ENCODE data around the gene C16orf89. TPM values are rescaled to one million over a fixed set of nuclear protein-coding genes. Genes with fewer than 3 reads are reported as not detected.
"Not testable (repeated sequence)": the region's sequence is repeated elsewhere in the genome, so short reads cannot be mapped to it uniquely, and the experiment has no call there.

The C16orf89 gene
- total RNA-seq, 1 experiment from 2014 or later = not detected

GRCh38 chr16:5095145-5095830 lies 29.5 kb upstream of the C16orf89 start:
- H3K4me1 ChIP-seq (ENCODE audit: insufficient read depth, low read length); H3K36me3 ChIP-seq (ENCODE audit: low read depth, low read length); H3F3A ChIP-seq (ENCODE audit: low read length, unreplicated experiment); H3K9me2 ChIP-seq (replicated peaks; ENCODE audit: low read length); H2AFZ ChIP-seq (ENCODE audit: low read length); POLR2A ChIA-PET (ENCODE audit: unreplicated experiment); H3K79me2 ChIP-seq (ENCODE audit: low read length); H4K20me1 ChIP-seq (ENCODE audit: low read length); H3K27me3 ChIP-seq (ENCODE audit: low read length); H3K9me3 ChIP-seq (ENCODE audit: low read length); CTCF ChIA-PET; intact Hi-C loops (cut with micrococcal nuclease); H3K4me2 ChIP-seq (ENCODE audit: low read length); H3K27ac ChIP-seq (ENCODE audit: low read length); H3K4me3 ChIP-seq (ENCODE audit: low read length); H3K9ac ChIP-seq (ENCODE audit: low read length); ATAC-seq; BruUV-seq (replicated peaks); DNase-seq: not testable (repeated sequence)

DNA sequence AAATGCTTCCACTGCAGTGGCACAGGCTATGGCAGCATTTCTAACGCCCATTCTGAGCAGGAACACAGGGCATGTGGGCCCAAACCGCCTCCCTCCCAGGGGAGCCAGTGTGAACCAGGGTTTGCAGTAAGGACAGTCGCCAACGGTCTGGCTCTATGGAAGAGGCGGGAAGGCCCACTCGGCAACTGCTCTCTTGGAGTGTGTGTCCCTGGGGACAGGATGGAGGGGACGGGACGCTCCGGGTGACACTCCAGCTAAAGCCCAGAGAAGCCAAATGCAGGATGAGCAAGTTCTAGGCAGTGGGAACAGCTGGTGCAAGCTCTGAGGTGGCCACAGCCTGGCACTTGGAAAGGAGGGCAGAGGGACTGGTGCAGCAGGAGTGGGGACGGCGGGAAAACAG lies 28.0 kb upstream of the C16orf89 start:
- H3K4me3 ChIP-seq (ENCODE audit: low read length); H3K79me2 ChIP-seq (ENCODE audit: low read length); H3K4me1 ChIP-seq (ENCODE audit: insufficient read depth, low read length); H2AFZ ChIP-seq (ENCODE audit: low read length); H3K27ac ChIP-seq (ENCODE audit: low read length); H4K20me1 ChIP-seq (ENCODE audit: low read length); ATAC-seq; H3F3A ChIP-seq (ENCODE audit: low read length, unreplicated experiment); H3K9me3 ChIP-seq (ENCODE audit: low read length); H3K27me3 ChIP-seq (ENCODE audit: low read length); CTCF ChIA-PET; POLR2A ChIA-PET (ENCODE audit: unreplicated experiment); DNase-seq; H3K36me3 ChIP-seq (ENCODE audit: low read depth, low read length); BruUV-seq (replicated peaks); H3K9me2 ChIP-seq (replicated peaks; ENCODE audit: low read length); H3K4me2 ChIP-seq (ENCODE audit: low read length); H3K9ac ChIP-seq (ENCODE audit: low read length): not testable (repeated sequence)
- intact Hi-C loops (cut with micrococcal nuclease) = loop anchor here (2.0 kb wide), 1 partner anchor 135 kb away; the partner anchor contains the start of gene SEC14L5

DNA sequence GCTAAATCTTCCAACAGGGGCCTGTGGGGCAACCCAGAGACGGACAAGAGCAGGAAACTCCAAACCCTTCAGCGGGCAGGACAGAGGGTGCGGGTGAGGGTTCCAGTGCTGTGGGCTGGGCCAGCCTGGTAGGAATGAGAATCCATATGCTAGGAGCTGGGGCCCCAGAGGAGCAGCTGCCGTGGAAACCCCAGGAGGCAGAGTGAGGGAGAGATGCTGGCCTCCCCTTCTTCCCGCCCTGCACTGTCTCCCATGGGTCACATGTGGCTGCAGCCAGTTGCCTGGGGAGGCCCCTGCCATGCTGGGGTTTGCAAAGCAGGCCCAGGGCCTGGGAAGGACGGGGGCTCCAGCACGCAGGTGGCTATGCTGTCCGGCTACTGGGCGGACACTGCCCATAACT lies 27.3 kb upstream of the C16orf89 start:
- H2AFZ ChIP-seq (ENCODE audit: low read length); CTCF ChIA-PET: not testable (repeated sequence)

GRCh38 chr16:5090592-5090991 lies 24.8 kb upstream of the C16orf89 start:
- H3K9me2 ChIP-seq (replicated peaks; ENCODE audit: low read length); ATAC-seq; H3K27ac ChIP-seq (ENCODE audit: low read length); H3K4me3 ChIP-seq (ENCODE audit: low read length); H3K36me3 ChIP-seq (ENCODE audit: low read depth, low read length); H3K79me2 ChIP-seq (ENCODE audit: low read length); BruUV-seq (replicated peaks); H3F3A ChIP-seq (ENCODE audit: low read length, unreplicated experiment); intact Hi-C loops (cut with micrococcal nuclease); H3K4me2 ChIP-seq (ENCODE audit: low read length); CTCF ChIA-PET; H4K20me1 ChIP-seq (ENCODE audit: low read length); H3K9ac ChIP-seq (ENCODE audit: low read length); H3K27me3 ChIP-seq (ENCODE audit: low read length); H3K4me1 ChIP-seq (ENCODE audit: insufficient read depth, low read length); H2AFZ ChIP-seq (ENCODE audit: low read length); H3K9me3 ChIP-seq (ENCODE audit: low read length); DNase-seq: not testable (repeated sequence)
- POLR2A ChIA-PET (ENCODE audit: unreplicated experiment) = interaction anchor here (0.7 kb wide), 1 partner anchor 231 kb away, joined by 4 read pairs; no protein-coding TSS in a partner anchor

More for the DNA sequence above, 27.3 kb upstream of the C16orf89 start:
- H3K4me1 ChIP-seq (ENCODE audit: insufficient read depth, low read length); DNase-seq; H3K27ac ChIP-seq (ENCODE audit: low read length); H3K79me2 ChIP-seq (ENCODE audit: low read length); H3K27me3 ChIP-seq (ENCODE audit: low read length); H3F3A ChIP-seq (ENCODE audit: low read length, unreplicated experiment); BruUV-seq (replicated peaks); H3K4me2 ChIP-seq (ENCODE audit: low read length); H3K9me3 ChIP-seq (ENCODE audit: low read length); H3K9me2 ChIP-seq (replicated peaks; ENCODE audit: low read length); ATAC-seq; POLR2A ChIA-PET (ENCODE audit: unreplicated experiment); H4K20me1 ChIP-seq (ENCODE audit: low read length); H3K36me3 ChIP-seq (ENCODE audit: low read depth, low read length); H3K9ac ChIP-seq (ENCODE audit: low read length); H3K4me3 ChIP-seq (ENCODE audit: low read length): not testable (repeated sequence)
- intact Hi-C loops (cut with micrococcal nuclease) = loop anchor here (2.0 kb wide), 1 partner anchor 134 kb away; the partner anchor contains the start of gene SEC14L5

- H3K27me3 ChIP-seq (ENCODE audit: low read length); H3K4me1 ChIP-seq (ENCODE audit: insufficient read depth, low read length); H3K4me3 ChIP-seq (ENCODE audit: low read length); H3K9me2 ChIP-seq (replicated peaks; ENCODE audit: low read length); H3K79me2 ChIP-seq (ENCODE audit: low read length); BruUV-seq (replicated peaks); H3F3A ChIP-seq (ENCODE audit: low read length, unreplicated experiment); H2AFZ ChIP-seq (ENCODE audit: low read length); DNase-seq; H3K36me3 ChIP-seq (ENCODE audit: low read depth, low read length); H3K9ac ChIP-seq (ENCODE audit: low read length); CTCF ChIA-PET; H3K27ac ChIP-seq (ENCODE audit: low read length); H4K20me1 ChIP-seq (ENCODE audit: low read length); H3K4me2 ChIP-seq (ENCODE audit: low read length); intact Hi-C loops (cut with micrococcal nuclease); H3K9me3 ChIP-seq (ENCODE audit: low read length); ATAC-seq: not testable (repeated sequence)
- POLR2A ChIA-PET (ENCODE audit: unreplicated experiment) = interaction anchor here (0.7 kb wide), 1 partner anchor 230 kb away, joined by 4 read pairs; no protein-coding TSS in a partner anchor
Observed at GRCh38 chr16:5089911-5090555, 24.3 kb upstream of the C16orf89 start.

DNA sequence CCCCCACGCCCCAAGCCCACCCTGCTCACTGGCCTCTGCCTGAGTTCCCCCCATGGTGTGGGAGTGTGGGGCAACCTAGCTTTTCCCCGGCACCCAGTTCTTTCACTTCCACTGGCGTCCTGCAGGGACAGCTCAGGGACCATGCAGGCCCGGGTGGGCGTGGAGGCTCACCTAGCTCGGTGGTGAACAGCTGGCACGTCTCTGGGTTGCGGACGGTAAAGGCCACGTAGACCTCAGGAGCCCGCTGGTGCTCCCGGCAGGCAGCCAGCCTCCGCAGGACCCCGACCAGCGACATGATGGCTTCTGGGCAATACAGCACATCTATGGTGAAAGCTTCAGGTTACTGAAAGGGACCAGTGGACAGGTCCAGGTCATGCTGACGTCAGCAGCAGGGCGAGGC lies 23.2 kb upstream of the C16orf89 start:
- ATAC-seq; H3K36me3 ChIP-seq (ENCODE audit: low read depth, low read length); H3F3A ChIP-seq (ENCODE audit: low read length, unreplicated experiment); H3K9me2 ChIP-seq (replicated peaks; ENCODE audit: low read length); POLR2A ChIA-PET (ENCODE audit: unreplicated experiment); H3K9me3 ChIP-seq (ENCODE audit: low read length); H3K79me2 ChIP-seq (ENCODE audit: low read length); H3K27ac ChIP-seq (ENCODE audit: low read length); DNase-seq; BruUV-seq (replicated peaks); intact Hi-C loops (cut with micrococcal nuclease); H3K4me1 ChIP-seq (ENCODE audit: insufficient read depth, low read length); H3K4me2 ChIP-seq (ENCODE audit: low read length); H3K4me3 ChIP-seq (ENCODE audit: low read length); H4K20me1 ChIP-seq (ENCODE audit: low read length); CTCF ChIA-PET; H3K9ac ChIP-seq (ENCODE audit: low read length); H2AFZ ChIP-seq (ENCODE audit: low read length); H3K27me3 ChIP-seq (ENCODE audit: low read length): not testable (repeated sequence)
